NCI-H510A treated with DMSO at 0.1 percent for 48 hours (cell line): ENCODE results near the gene EPHB6.

Experiments
- DNase-seq: peaks from one replicate; lab custom pipeline; 2025; lab: John Stamatoyannopoulos, UW

Gene EPHB6

GRCh38 chr7:142833174-142834048 lies 21.5 kb upstream of the EPHB6 start:
- no peak for DNase-seq

GRCh38 chr7:142835487-142835886 lies 19.4 kb upstream of the EPHB6 start:
- no peak for DNase-seq

GRCh38 chr7:142836426-142836825 lies 18.4 kb upstream of the EPHB6 start:
- DNase-seq: no peak

- DNase-seq: no peak
These were observed 16.2 kb upstream of the EPHB6 start for GRCh38 chr7:142838461-142839213.

GRCh38 chr7:142842251-142842766 lies 12.6 kb upstream of the EPHB6 start:
- no peak for DNase-seq

GRCh38 chr7:142847353-142847752 lies 7.5 kb upstream of the EPHB6 start:
- no peak for DNase-seq

- no peak for DNase-seq
These were observed 3.6 kb upstream of the EPHB6 start for GRCh38 chr7:142851269-142851668.

GRCh38 chr7:142851919-142852318 lies 3.0 kb upstream of the EPHB6 start:
- no peak for DNase-seq

- DNase-seq: peak; percentile 13
These were observed 1.0 kb upstream of the EPHB6 start for GRCh38 chr7:142853739-142854371.

GRCh38 chr7:142855114-142855743 lies 353 bp downstream of the EPHB6 start:
- no peak for DNase-seq

- no peak for DNase-seq
These were observed 1.1 kb downstream of the EPHB6 start for GRCh38 chr7:142855756-142856564.

GRCh38 chr7:142856565-142857245 lies 1.8 kb downstream of the EPHB6 start:
- no peak for DNase-seq

- DNase-seq: no peak
These were observed 2.7 kb downstream of the EPHB6 start for GRCh38 chr7:142857625-142858024.

- DNase-seq: no peak
These were observed 4.5 kb downstream of the EPHB6 start for GRCh38 chr7:142859411-142859810.

GRCh38 chr7:142859829-142860228 lies 5.0 kb downstream of the EPHB6 start:
- DNase-seq: no peak

- no peak for DNase-seq
These were observed 6.1 kb downstream of the EPHB6 start for GRCh38 chr7:142860968-142861367.

GRCh38 chr7:142862351-142862750 lies 7.5 kb downstream of the EPHB6 start:
- no peak for DNase-seq

- DNase-seq: no peak
These were observed 8.0 kb downstream of the EPHB6 start for GRCh38 chr7:142862786-142863400.

GRCh38 chr7:142863891-142864685 lies 9.2 kb downstream of the EPHB6 start:
- no peak for DNase-seq
